Glomerular endothelial cell (primary cell): ENCODE measurements around the gene VRK2. TPM values are rescaled to one million over a fixed set of nuclear protein-coding genes. Genes with fewer than 3 reads are reported as not detected.
A peak's percentile ranks its signal among the peaks of the same experiment; 100 is the strongest.

Experiments used
- DNase-seq: peaks from one replicate; pipeline ENCODE4 v3.0.0-alpha.2; 2011; ENCODE audit warnings: low read depth, low spot score; ENCODE audit errors: extremely low read depth
- total RNA-seq: library from RNA; depleted of rRNA; stranded (reverse); fragments of >200 nt; gene quantifications from 2 replicates; pipeline ENCODE4 v1.2.3, GENCODE V29; 2015

VRK2 gene
- total RNA-seq, result 24.6 and 25.8 TPM in 2 replicates

DNA sequence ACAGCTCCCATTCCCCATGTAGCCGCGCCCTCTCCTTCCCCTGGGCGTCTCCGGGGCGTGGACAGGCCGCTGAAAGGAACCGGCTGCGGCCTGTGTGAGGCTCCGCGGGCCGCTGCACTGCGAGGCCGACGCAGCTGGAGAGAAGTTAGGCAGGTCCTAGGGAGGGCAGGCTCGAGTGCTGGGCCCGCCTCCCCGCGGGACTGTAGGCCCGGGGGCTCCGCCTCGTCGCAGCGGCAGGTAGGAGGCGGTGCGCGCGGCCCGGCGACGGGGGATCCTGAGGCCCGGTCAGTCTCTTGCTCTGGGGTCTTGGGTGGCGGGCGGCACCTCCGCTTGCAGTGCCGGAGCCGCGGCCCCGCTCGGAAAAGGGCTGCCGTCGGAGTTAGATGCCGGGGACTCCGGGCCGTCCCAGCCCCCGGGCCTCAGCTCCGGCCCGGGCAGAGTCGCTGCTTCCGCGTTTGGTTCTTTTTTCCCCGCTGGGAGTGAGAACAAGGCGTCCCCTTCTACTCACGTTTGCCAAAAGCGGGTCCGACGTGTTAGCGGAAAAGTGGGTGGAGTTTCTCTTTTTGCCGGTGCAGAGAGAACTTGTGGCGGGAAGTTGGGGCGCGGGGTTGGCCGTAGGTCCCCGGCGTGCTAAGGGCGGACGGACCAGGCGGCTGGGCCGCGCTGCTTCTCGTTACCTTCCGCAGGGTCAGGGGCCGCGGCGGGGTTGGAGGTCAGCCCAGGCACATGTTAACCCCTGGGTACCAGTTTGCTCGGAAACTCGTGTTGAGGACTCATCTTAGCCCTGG lies at the start of gene VRK2:
VRK2 (plus strand) TSS at position 222 of the 788 bp plus-strand sequence. CDS start 2,026 bp downstream, outside the sequence.
- DNase-seq, result peak; percentile 34

DNA sequence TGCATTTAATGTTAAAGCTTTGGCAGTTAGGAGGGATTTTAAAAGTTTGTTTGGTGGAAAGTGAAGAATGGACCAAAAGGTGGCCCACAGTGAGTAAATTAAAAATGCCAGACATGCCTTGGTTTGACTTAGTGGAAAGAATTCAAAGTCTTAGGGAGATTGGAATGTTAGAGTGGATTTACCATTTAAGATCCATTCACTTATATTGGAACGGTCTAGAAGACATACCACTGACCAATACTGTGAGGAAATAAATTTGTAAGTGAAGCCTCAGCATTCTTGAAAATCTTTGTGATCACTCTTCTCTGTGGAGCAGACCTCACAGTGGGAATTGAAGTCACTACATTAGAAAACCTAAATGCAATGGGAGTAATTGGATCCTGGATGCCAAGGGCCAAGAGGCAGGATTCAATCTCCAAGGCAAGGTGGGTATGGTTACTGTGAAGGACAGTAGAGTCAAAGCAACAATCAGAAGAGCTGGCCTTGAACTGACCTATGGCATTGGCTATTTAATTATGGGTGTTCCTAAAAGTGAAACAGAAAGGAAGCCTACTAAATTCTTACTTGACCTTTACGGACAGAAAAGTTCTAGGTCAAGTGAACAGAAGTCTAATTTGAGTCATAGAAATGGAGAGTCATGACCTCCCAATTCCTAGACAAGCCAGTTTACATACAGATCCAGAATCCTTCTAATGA lies 40.2 kb upstream of the VRK2 start:
- no peak for DNase-seq

DNA sequence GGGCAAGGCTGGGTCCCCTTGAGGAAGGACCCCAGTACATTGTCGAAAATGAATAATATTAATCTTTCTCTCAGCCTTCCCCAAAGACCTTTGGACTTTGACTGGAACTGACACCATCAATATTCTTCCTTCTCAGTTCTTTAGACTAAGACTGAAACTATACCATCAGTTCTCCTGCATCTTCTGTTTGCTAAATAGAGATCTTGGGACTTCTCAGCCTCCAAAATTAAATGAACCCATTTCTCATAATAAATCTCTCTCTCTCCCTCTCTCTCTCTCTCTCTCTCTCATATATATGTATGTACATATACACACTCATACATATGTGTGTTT lies 39.7 kb upstream of the VRK2 start:
- no peak for DNase-seq

DNA sequence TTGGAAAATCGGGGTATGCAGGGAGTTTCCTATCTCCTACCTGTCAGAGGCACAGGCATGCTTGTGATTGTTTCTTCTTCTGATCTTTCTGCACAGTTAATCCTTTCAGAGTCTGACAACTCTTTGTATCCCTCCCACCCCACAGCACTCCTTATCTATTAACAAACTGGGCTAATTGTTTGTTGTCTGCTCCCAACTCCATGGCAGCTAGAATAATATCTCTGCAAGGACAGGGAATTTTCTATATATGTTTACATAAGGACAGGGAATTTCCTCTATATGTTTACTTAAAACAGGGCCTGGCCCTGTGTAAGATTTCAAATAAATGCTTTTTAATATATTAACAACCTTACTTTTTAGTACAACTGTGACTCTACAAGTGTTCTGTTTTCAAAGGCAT lies 36.0 kb upstream of the VRK2 start:
- no peak for DNase-seq

DNA sequence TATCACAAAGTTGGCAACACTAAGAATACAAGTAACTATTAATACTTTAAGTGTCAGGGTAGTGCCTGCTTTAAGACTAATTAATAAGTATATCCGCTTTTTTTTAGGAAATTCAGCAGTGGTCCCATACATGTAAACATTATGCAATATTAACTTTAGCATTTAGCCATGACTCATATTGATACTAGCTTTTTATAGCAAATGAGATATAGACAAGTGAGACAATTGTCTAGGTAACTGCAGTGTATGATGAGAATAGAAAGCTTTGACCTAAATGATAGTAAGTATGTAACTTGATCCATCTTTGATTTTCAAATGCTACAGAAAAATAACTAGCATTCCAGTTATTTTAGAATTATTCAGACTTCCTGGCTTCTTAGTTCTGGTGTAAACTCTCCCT lies 27.4 kb upstream of the VRK2 start:
- DNase-seq, result no peak

DNA sequence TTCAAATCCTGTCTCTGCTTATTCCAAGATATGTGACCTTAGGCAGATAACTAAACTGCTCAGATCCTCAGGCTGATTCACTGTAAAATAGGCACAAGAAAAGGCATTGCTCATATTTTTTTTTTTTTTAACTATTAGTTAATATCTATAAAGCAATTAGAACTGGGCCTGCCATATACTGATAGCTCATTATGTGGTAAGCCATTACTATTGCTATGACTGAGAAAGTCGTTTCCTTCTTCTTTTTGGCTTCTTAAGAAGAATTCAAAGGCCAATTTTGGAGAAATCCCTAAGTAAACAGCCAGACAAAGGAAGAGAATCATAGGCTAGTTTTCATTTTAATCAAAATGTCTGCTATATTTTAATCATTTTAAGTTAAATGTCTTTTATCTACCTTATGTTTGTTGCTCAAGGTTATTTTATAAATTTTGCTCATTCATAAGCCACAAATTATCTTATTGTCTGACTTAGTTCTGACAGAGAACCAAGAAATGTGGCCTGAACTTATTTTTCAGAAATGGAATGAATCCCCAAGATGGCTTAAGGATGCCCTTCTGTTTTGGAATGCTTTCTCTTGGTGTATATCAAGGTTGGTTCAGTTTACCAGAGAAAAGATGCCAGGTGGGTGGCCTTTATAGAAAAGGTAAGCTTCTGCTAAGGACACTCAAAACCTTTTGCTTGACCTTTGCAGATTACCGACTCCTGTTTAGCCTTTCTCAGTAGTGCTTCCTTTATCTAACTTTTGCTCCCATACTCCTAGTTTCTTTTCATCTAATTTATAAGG lies 21.3 kb upstream of the VRK2 start:
- DNase-seq, result no peak

DNA sequence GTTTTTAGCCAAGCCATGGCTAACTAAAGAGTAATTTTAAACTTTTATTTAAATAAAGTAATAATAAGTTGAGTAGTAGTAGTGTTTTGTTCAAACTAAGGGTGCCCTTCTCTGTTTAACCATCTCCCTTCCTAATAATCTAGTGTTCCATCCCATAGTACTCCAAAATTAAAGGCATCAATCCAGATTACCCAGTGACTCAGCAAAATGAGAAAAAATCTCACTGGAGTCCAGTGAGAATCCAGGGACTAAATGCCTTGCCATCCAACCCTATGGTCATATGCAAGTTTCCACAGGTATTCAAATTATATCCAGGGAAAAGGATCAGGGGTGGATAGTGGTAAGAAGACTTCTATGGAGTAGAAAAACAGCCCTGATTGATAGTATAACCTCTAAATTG lies 19.6 kb upstream of the VRK2 start:
- DNase-seq, result no peak

DNA sequence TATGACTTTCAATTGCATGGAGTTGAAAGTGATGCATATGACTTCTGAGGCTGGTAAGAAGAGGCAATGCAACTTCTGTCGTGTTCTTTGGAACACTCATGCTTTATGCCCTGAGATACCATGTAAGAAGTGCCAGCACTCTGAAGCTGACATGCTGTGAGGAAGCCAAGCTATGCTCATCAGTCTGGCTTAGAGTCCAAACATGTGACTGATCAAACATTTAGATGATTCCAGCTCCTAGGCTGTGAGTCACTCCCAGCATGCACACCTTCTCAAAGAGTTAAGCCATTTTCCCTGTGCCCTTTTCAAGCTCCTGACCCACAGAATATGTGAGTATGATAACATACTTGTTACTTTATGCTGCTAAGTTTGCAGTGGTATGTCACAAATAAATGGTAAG lies 15.8 kb upstream of the VRK2 start:
- DNase-seq, result no peak

DNA sequence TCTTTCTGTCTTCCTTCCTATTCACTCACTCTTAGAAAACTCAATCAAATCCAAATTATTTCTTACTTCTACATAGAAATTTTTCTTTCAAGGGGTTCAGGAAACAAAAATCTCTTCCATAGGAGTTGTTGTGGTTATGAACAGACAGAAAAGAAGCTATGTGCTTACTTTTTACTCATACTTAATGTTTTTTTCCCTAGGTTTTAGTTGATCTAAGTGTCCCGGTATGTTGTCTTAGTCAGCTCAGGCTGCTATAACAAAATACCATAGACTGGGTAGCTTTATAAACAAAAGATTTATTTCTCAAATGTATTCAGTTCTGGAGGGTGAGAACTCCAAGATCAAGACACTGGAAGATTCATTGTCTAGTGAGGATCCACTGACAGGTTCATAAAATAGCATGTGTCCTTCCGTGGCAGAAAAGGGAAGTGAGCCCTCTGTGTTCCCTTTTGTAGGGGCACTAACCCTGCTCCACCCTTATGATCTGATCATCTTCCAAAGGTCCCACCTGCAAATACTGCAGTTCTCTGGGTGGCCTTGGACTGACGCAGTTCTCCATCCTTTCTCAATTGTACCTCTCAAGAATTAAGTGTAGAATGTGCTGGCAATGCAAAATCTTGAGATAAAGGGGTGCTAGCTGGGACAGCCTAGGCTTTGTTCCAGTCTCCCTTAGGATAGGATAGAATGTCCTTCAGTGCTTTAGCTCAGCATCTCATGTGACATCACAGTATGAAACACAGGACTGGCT lies 14.4 kb upstream of the VRK2 start:
- no peak for DNase-seq

DNA sequence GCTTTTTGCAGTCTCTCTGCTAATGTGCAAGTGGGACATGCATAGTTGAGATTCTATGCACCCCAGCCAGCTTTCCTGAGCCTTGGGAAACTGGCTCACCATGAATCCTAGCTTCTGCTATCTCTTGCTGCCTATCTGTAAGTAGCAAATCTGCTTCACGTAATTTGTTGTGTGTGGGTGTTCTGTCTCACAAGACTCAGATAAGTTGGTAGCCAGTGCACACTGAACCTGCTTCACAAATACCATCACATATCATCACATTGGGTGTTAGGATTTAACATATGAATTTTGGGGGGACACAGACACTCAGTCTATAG lies 13.9 kb upstream of the VRK2 start:
- DNase-seq, result no peak

DNA sequence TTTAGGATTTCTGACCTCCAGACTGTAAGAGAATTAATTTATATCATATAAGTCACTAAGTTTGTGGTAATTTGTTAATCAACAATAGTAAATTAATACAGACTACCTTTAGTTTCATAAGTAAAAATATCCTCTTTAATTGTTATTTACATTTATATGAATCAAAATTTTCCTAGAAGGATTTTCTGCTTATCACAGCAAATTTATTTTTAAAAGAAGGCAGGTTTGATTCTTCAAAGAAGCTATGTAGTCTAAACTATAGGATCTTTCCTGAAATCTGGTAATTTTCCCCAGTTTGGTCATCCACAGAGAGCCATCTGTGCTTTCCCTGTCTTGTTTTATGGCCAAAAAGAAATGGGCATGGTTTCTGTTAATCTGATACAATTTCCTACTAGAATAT lies 13.1 kb upstream of the VRK2 start:
- no peak for DNase-seq

DNA sequence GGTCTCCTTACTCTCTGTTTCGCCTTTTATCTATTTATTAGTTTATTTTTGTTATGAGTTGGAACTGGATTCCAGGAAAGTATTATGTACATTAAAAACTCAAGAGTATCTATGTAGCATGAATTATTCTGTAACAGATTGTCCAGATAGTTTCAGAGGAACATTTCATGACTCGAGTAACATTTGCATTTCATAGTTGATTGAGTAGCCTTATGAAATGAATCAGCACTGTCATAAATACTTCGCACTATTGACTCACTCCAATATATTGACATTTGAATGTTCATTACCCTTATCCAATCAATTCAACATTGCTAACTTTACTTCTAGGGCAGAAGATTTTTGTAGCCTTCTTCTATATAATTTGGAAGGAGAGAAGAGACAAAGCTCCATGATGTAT lies 11.3 kb upstream of the VRK2 start:
- no peak for DNase-seq

DNA sequence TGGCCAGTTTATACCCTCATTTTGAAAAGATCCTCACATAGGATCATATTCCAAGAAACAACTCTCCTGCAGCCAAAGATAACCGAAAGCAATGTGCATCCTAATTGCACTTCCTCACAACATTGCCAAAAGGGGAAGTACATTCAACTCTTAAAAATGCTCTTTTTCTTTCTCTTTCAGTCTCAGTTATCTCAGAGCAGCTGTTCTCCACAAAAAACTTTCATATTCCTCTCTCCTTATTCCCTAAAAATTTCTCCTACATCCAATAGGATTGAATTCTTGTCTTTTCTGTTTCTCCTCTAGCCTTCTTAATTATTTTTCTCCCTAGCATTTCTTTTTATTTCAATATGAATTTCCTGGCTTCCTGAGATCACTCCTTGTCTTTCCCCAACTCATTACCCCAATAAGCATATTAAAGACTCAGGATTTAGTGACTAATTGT lies 7.4 kb upstream of the VRK2 start:
- no peak for DNase-seq

DNA sequence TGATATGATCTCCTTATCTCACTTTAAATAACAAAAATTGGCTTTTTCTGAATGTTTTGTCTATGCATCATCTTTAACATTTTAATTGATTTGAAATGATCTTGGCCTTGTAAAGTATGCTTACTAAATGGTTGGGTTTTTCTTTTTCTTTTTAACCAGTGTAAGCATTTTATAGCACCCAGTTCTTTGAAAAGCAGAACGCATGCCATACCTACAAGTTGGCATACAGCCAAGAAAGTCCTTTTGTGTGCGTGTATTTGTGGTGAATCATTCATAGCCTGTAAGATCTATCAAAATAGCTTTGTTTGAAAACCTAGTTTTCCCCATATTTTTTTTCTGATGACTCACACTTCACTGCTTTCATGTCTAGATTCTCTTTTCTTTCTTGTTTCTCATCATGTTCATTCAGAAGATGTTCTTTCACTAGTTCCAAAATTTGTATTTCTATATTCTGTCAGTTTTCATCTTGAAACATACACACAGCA lies 4.1 kb upstream of the VRK2 start:
- peak; percentile 93 for DNase-seq

DNA sequence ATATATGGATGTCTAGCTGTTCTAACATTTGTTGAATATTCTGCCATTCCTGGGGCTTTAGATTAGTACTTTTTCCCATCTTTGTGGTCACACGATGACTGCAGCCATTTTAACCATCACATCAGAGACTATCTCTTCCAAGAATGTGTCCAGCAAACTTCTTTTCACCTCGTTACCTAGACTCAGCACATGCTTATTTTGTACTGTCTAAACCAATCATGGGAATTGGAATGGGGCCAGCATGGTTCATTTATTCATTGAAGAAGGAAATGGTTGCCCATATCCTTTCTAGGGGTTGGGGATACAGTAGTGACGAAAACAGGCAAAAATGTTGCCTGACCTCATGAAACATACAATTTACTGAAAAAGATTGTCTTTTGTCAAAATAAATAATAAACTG lies 2.5 kb upstream of the VRK2 start:
- DNase-seq, result no peak

DNA sequence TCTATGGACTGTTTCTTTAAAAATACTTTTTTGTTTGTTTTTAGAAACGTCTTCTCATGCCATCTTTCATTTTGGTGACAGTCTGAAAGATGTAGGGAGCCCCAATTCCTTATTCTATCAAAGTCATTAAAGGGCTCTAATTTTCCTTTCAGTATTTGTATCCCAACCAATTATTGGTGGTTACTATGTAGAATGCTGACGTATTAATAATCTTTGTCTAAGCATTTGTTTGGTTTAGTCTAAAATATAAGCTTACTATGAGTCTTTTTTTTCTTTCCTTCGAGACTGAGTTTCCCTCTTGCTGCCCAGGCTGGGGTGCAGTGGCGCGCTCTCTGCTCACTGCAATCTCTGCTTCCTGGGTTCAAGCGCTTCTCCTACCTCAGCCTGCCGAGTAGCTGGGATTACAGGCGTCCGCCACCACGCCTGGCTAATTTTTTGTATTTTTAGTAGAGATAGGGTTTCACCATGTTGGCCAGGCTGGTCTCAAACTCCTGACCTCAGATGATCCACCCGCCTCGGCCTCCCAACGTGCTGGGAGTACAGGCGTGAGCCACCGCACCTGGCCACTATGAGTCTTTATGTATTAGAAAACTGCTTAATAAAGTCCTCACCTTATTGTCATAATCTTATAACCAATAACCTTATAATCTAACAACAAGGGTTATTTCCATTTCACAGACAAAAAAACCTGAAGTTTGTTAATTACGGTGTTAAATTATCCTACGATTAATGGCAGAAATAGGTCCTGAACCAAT lies 849 bp upstream of the VRK2 start:
- no peak for DNase-seq

DNA sequence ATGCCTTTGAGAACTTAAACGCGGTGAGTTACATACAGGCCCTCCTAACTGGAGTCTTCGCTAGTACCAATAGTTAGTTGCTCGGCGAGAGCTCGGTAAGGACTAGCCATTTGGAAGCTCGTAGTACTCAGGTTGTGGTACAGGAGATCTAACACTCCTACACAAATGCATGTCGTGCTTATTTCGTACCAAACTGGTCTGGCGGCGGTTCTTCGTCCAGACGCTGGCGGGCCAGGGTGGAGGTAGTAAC lies 346 bp upstream of the VRK2 start:
- no peak for DNase-seq

DNA sequence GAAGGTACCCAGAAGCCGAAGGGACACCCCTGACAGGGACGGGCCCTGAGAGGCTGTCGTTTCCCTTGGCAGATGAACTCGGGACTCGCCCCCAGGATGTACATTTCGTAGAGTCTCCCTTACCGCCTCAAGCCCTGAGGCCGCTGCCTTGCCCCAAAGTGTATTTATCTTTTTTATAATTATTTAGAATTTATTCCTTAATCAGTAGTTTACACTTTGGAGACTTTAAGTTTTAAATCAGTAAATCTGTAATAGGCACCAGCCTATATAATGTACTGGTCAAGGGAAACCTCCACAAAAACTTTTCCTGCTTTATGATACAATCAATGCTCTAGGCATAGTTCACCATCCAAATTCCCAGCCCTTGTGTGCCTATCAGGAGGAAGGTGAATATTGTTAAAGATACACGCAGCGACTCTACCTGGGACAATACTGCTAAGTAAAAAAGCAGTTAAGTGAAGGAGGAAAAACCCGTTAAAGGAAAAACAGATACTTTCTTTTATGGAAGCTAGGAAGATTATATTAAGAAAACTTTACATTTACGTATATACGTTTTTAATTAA lies 848 bp downstream of the VRK2 start:
- DNase-seq, result no peak

DNA sequence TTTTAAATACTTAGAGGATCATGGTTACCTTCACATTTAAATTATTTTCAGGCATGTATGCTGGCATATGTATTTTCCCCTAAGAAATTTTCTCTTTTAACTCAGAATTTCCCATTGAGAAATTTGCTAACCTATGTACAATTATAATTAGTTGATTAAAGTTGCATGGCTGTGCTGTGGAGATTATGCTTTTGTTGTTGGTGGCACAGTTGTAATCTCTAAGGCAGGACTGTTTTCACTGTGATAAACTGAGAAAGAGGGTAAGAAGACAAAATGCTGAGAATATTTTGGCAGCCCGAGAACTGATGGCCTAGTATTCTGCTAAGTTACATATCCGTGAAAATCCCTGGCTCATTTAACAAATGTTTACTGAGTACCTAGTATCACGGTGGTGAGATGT lies 1.4 kb downstream of the VRK2 start:
- DNase-seq, result no peak

DNA sequence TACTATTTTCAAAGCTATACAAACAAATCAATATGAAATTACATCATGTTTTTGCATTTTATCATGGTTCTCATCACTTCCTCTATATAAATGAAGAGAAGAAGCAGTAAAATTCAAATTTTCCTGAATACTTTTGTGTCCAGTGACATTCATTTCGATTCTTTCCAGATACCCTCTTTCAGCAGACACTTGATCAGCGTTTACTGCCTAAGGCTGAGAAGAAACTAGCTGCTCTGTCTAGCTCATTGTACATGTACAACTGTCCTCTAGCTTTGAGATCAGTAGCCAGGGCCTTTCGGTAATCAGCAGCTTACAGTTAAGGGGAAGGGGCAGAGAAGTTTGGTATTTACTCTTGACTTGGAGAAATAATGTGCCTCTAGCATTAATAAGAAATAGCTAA lies 4.8 kb downstream of the VRK2 start:
- DNase-seq, result no peak
